ENCODE measurements around the gene TMED1. TPM values are rescaled to one million over a fixed set of nuclear protein-coding genes. Genes with fewer than 3 reads are reported as not detected.

The TMED1 gene
- total and polyA plus RNA-seq, 9 of the 15 experiments (the other 6 are each of a cell fraction or from before 2014, with no cell fraction given): 0.86 to 30.2 (median 23.5) TPM

GRCh38 chr19:10797541-10798256 lies 38.3 kb downstream of the TMED1 start:
- WGBS (ENCODE audit: insufficient coverage, low coverage, missing lambda C conversion rate): 94% methylated on average over 19 of the region's 19 CpGs
- ATAC-seq: no peak
- H3K27ac ChIP-seq (ENCODE audit: extremely low read depth, low read depth, low read length): no peak overlapping the region
- no peaks in the 10 kb centered on the region for H3K9me1 ChIP-seq (ENCODE audit: control insufficient read depth, insufficient read depth, low read length)
- no peak for FAIRE-seq
- H3K4me1 ChIP-seq (replicated peaks in 1 of 2; ENCODE audit: control insufficient read depth in 2 of 2, insufficient read depth in 2 of 2, low read length in 2 of 2): no peaks in the 10 kb centered on the region
- no peaks in the 10 kb centered on the region for H4K20me1 ChIP-seq (replicated peaks; ENCODE audit: control insufficient read depth, insufficient read depth, low read length)
- BruUV-seq (replicated peaks): no TSS peak
- in situ Hi-C loops (cut with MboI) (no loop called here), intact Hi-C loops (cut with micrococcal nuclease) (no loop called here)
- H3K4me2 ChIP-seq (ENCODE audit: insufficient read depth, low read length): no peak overlapping the region
- H3K36me3 ChIP-seq (ENCODE audit: control insufficient read depth, insufficient read depth, low read length): peaks cover 87% of the 10 kb centered on the region
- H3K9ac ChIP-seq (ENCODE audit: insufficient read depth in 1 of 2, low read depth in 2 of 2, low read length in 2 of 2): no peak overlapping the region
- no peak overlapping the region for H3K4me3 ChIP-seq
- H2AFZ ChIP-seq (ENCODE audit: low read depth, low read length): no peak overlapping the region
- DNase-seq (ENCODE audit: extremely low read depth in 1 of 4, low spot score in 3 of 4): no peak
- no peak for TF ChIP-seq SP1 (CRISPR knock-in tag; IDR thresholded peaks at IDR 0.05)
- TF ChIP-seq TRIM24 (IDR thresholded peaks at IDR 0.05): no peak
- TF ChIP-seq RBM25 (IDR thresholded peaks at IDR 0.05; ENCODE audit: low read depth, low read length, severe bottlenecking): no peak
- TF ChIP-seq E4F1 (CRISPR knock-in tag; IDR thresholded peaks at IDR 0.05; ENCODE audit: borderline replicate concordance): no peak
- no peak for TF ChIP-seq ZNF639 (CRISPR knock-in tag; conservative IDR thresholded peaks at IDR 0.05 in 1 of 2, IDR thresholded peaks at IDR 0.05 in 1 of 2)
- no peak for TF ChIP-seq MAFF (IDR thresholded peaks at IDR 0.05; ENCODE audit: low read length)
- TF ChIP-seq TCF15 (CRISPR knock-in tag; IDR thresholded peaks at IDR 0.05): no peak
- no peak for TF ChIP-seq E2F5 (CRISPR knock-in tag; IDR thresholded peaks at IDR 0.05)
- no peak for TF ChIP-seq EGR1 (conservative IDR thresholded peaks at IDR 0.05)
- no peak for TF ChIP-seq ZBTB43 (CRISPR knock-in tag; IDR thresholded peaks at IDR 0.05)
- TF ChIP-seq CCAR2 (IDR thresholded peaks at IDR 0.05; ENCODE audit: low read depth, low read length): no peak
- TF ChIP-seq ZNF764 (CRISPR knock-in tag; IDR thresholded peaks at IDR 0.05; ENCODE audit: low read depth): no peak
- no peak for TF ChIP-seq SIRT6 (IDR thresholded peaks at IDR 0.05; ENCODE audit: low read depth, low read length)
- no peak for TF ChIP-seq ZNF197 (CRISPR knock-in tag; IDR thresholded peaks at IDR 0.05; ENCODE audit: low read depth)
- ChIA-PET POLR2A (no interaction called here), CTCF (ENCODE audit: low intra/inter-chr PET ratio) (no interaction called here)
- H3K9me3 ChIP-seq (replicated peaks; ENCODE audit: control insufficient read depth, insufficient read depth, low read depth, low read length): no peaks in the 10 kb centered on the region
- no peaks in the 10 kb centered on the region for H3K79me2 ChIP-seq (ENCODE audit: control insufficient read depth, insufficient read depth, low read length)
- H3K27me3 ChIP-seq (ENCODE audit: control insufficient read depth in 2 of 2, insufficient read depth in 2 of 2, low read length in 2 of 2): no peaks in the 10 kb centered on the region

All from K562 (cell line).